GDM1 (cell line): ENCODE data around the gene NRG3.

Experiments
- DNase-seq: peaks from one replicate; lab custom pipeline; 2025; lab: John Stamatoyannopoulos, UW

NRG3 gene

GRCh38 chr10:81874875-81875466, at the start of gene NRG3:
NRG3 (plus strand) TSS chr10:81875194.
- no peak for DNase-seq

- no peak for DNase-seq
These were observed 46.7 kb upstream of the NRG3 start for GRCh38 chr10:81828251-81828650.

- no peak for DNase-seq
These were observed 43.9 kb upstream of the NRG3 start for GRCh38 chr10:81831060-81831459.

GRCh38 chr10:81838950-81839349, 36.0 kb upstream of the NRG3 start:
- no peak for DNase-seq

GRCh38 chr10:81843042-81843441, 32.0 kb upstream of the NRG3 start:
- DNase-seq = no peak

GRCh38 chr10:81847675-81848074, 27.3 kb upstream of the NRG3 start:
- no peak for DNase-seq

GRCh38 chr10:81848514-81848913, 26.5 kb upstream of the NRG3 start:
- DNase-seq = no peak

- DNase-seq = no peak
These were observed 26.1 kb upstream of the NRG3 start for GRCh38 chr10:81848931-81849330.

GRCh38 chr10:81862596-81862995, 12.4 kb upstream of the NRG3 start:
- DNase-seq = no peak

- no peak for DNase-seq
These were observed 11.2 kb upstream of the NRG3 start for GRCh38 chr10:81863771-81864170.

- DNase-seq = no peak
These were observed 9.4 kb upstream of the NRG3 start for GRCh38 chr10:81865581-81865980.

- DNase-seq = no peak
These were observed 8.2 kb upstream of the NRG3 start for GRCh38 chr10:81866753-81867152.

- no peak for DNase-seq
These were observed 4.5 kb upstream of the NRG3 start for GRCh38 chr10:81870472-81870871.

GRCh38 chr10:81871558-81871957, 3.4 kb upstream of the NRG3 start:
- no peak for DNase-seq

- DNase-seq = no peak
These were observed 2.7 kb upstream of the NRG3 start for GRCh38 chr10:81872206-81872862.

GRCh38 chr10:81873231-81873931, 1.6 kb upstream of the NRG3 start:
- no peak for DNase-seq

- DNase-seq = no peak
These were observed 820 bp upstream of the NRG3 start for GRCh38 chr10:81873932-81874816.

GRCh38 chr10:81875467-81876252, 666 bp downstream of the NRG3 start:
- DNase-seq = no peak

GRCh38 chr10:81876253-81877077, 1.5 kb downstream of the NRG3 start:
- DNase-seq = no peak

- no peak for DNase-seq
These were observed 2.6 kb downstream of the NRG3 start for GRCh38 chr10:81877596-81877995.

- no peak for DNase-seq
These were observed 7.0 kb downstream of the NRG3 start for GRCh38 chr10:81882011-81882410.
